Stimulated activated CD8-positive, alpha-beta memory T cell treated with anti-CD3 and anti-CD28 coated beads, Interleukin-15, amount 100 ng/mL, for 24 hours (primary cell): Measurements from ENCODE around the gene SNX13.
"Not testable (repeated sequence)": the region's sequence is repeated elsewhere in the genome, so short reads cannot be mapped to it uniquely, and the experiment has no call there.

Source experiments
- DNase-seq: peaks from one replicate; pipeline ENCODE4 v3.0.0-alpha.2; 2020; ENCODE audit warnings: low read depth

Gene SNX13

GRCh38 chr7:17845197-17845547 is 95.1 kb downstream of the SNX13 start:
- no peak for DNase-seq

- no peak for DNase-seq
These were observed 95.6 kb downstream of the SNX13 start for GRCh38 chr7:17844514-17845196.

- no peak for DNase-seq
These were observed 96.3 kb downstream of the SNX13 start for GRCh38 chr7:17844022-17844421.

GRCh38 chr7:17843041-17843440 is 97.3 kb downstream of the SNX13 start:
- DNase-seq = no peak

- no peak for DNase-seq
These were observed 107.4 kb downstream of the SNX13 start for GRCh38 chr7:17832820-17833355.

- no peak for DNase-seq
These were observed 108.1 kb downstream of the SNX13 start for GRCh38 chr7:17832242-17832641.

- no peak for DNase-seq
These were observed 110.1 kb downstream of the SNX13 start for GRCh38 chr7:17830206-17830605.

GRCh38 chr7:17829001-17829400 is 111.3 kb downstream of the SNX13 start:
- DNase-seq = no peak

- DNase-seq = no peak
These were observed 117.6 kb downstream of the SNX13 start for GRCh38 chr7:17822547-17823173.

- no peak for DNase-seq
These were observed 123.4 kb downstream of the SNX13 start for GRCh38 chr7:17816903-17817302.

GRCh38 chr7:17815318-17815717 is 125.0 kb downstream of the SNX13 start:
- no peak for DNase-seq

- no peak for DNase-seq
These were observed 126.2 kb downstream of the SNX13 start for GRCh38 chr7:17814058-17814457.

- not testable (repeated sequence) for DNase-seq
These were observed 131.1 kb downstream of the SNX13 start for GRCh38 chr7:17809215-17809614.

GRCh38 chr7:17807242-17807641 is 133.1 kb downstream of the SNX13 start:
- DNase-seq = no peak

GRCh38 chr7:17806631-17807030 is 133.7 kb downstream of the SNX13 start:
- DNase-seq = no peak

- DNase-seq = no peak
These were observed 138.2 kb downstream of the SNX13 start for GRCh38 chr7:17802056-17802455.

- DNase-seq = no peak
These were observed 148.0 kb downstream of the SNX13 start for GRCh38 chr7:17792075-17792936.

- DNase-seq = no peak
These were observed 153.0 kb downstream of the SNX13 start for GRCh38 chr7:17787257-17787656.

GRCh38 chr7:17786314-17786852 is 153.9 kb downstream of the SNX13 start:
- no peak for DNase-seq

- no peak for DNase-seq
These were observed 158.1 kb downstream of the SNX13 start for GRCh38 chr7:17782216-17782549.

- no peak for DNase-seq
These were observed 158.6 kb downstream of the SNX13 start for GRCh38 chr7:17781491-17782215.

GRCh38 chr7:17779381-17779780 is 160.9 kb downstream of the SNX13 start:
- DNase-seq = no peak
